Femur (tissue), 1 donor: ENCODE data around the gene KCNAB1.
"Not testable (repeated sequence)": the region's sequence is repeated elsewhere in the genome, so short reads cannot be mapped to it uniquely, and the experiment has no call there.

Experiments
- DNase-seq: peaks from one replicate; pipeline ENCODE4 v3.0.0-alpha.2; 2017

Gene KCNAB1

GRCh38 chr3:156176629-156177210 lies 56.3 kb downstream of the KCNAB1 start:
- no peak for DNase-seq

DNA sequence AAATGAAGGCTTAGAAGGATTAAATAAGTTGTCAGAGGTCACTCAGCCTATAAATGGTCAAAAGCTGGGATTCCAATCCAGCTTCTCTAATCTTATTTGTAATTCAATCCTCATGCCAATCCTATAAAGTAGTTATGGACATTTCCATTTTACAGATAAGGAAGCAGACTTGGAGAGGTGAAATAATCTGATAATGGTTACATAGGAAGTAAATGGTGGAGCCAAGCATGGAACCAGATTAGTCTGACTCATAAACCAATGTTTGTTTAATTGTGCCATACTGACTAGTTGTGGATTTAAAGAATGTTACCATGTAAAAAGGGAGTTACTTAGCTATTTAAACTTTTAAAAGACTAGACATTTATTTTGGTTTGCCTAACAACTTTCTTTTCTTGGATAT lies 59.7 kb downstream of the KCNAB1 start:
- DNase-seq: no peak

- no peak for DNase-seq
Measured at GRCh38 chr3:156181509-156181908, 61.1 kb downstream of the KCNAB1 start.

GRCh38 chr3:156183396-156183795 lies 63.0 kb downstream of the KCNAB1 start:
- no peak for DNase-seq

GRCh38 chr3:156184156-156184555 lies 63.8 kb downstream of the KCNAB1 start:
- no peak for DNase-seq

DNA sequence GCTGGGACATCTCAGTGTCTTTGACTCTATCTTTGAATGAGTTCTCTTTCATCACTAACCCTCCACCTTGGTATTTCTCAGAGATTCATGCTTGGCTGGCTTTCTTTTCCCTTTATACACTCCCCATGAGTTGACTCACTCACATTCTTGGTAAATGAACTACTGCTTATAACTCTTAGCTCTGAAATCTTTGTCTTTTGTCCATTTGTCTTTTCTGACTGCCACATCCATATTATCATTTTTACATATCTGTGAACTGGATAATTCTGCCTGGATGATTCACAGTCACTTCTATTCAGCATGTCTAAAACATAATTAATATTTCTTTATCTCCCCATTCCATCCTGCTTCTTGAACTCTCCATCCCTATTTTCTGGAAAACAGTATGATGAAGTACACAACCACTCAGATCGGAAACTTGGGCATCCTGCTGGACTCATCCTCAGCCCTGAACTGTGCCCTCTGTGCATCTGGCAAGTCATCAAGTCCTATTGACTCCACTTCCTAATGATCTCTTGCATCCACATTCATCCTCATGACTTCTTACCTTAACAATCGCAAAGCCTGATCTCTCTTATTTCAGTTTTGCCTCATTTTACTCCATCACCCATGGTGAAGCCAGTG lies 66.9 kb downstream of the KCNAB1 start:
- DNase-seq: no peak

DNA sequence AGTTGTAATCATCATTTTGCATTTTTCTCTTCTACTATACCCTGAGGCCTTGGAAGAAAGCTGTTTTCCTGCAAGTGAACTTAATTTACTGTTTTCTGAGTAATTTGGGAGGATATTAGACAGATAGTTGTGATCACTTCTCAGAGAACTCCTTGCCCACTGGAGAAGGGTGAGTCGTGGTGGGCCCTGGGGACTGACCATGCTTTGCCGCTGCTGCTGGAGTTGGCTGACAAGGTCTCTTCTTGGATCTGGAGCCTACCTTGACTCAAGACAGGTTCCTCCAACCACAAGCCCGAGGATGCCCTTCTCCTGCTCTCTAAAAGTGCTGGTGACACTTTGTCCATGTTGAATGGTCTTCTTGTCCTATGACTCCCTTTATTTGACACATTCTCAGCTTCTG lies 68.4 kb downstream of the KCNAB1 start:
- no peak for DNase-seq

- no peak for DNase-seq
Measured at GRCh38 chr3:156189927-156190326, 69.5 kb downstream of the KCNAB1 start.

DNA sequence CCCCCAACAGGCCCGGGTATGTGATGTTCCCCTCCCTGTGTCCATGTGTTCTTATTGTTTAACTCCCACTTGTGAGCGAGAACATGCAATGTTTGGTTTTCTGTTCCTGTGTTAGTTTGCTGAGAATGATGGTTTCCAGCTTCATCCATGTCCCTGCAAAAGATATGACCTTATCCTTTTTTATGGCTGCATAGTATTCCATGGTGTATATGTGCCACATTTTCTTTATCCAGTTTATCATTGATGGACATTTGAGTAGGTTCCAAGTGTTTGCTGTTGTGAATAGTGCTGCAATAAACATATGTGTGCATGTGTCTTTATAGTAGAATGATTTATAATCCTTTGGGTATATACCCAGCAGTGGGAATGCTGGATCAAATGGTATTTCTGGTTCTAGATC lies 74.6 kb downstream of the KCNAB1 start:
- DNase-seq: not testable (repeated sequence)

DNA sequence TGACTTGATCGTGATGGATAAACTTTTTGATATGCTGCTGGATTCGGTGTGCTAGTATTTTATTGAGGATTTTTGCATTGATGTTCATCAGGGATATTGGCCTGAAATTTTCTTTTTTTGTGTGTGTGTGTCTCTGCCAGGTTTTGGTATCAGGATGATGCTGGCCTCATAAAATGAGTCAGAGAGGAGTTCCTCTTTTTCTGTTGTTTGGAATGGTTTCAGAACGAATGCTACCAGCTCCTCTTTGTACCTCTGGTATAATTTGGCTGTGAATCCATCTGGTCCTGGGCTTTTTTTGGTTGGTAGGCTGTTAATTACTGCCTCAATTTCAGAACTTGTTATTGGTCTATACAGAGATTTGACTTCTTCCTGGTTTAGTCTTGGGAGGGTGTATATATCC lies 76.8 kb downstream of the KCNAB1 start:
- DNase-seq: not testable (repeated sequence)

- DNase-seq: no peak
Measured at GRCh38 chr3:156201411-156202405, 81.3 kb downstream of the KCNAB1 start.

DNA sequence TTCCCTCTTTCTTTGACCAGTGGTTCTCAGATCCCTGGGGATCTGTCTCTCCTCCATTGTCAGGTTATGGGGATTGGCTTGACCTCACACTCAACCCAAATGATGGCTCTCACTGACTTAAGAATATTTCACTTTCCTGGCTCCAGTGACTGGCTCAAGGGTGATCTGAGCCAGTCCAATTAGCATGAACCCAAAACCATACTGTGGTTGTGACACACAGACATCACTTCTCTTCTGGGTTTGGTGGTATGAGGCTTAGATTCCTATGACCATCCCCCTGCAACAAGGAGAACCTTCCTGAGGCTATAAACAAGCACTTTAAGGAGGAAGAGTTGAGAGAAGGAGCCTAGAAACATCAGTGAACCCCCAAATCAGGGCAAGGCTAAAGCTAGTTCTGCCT lies 85.8 kb downstream of the KCNAB1 start:
- no peak for DNase-seq

GRCh38 chr3:156207802-156208685 lies 87.7 kb downstream of the KCNAB1 start:
- no peak for DNase-seq

- no peak for DNase-seq
Measured at GRCh38 chr3:156209631-156210335, 89.4 kb downstream of the KCNAB1 start.

- DNase-seq: no peak
Measured at GRCh38 chr3:156211583-156211982, 91.2 kb downstream of the KCNAB1 start.

- DNase-seq: no peak
Measured at GRCh38 chr3:156214676-156215075, 94.3 kb downstream of the KCNAB1 start.

DNA sequence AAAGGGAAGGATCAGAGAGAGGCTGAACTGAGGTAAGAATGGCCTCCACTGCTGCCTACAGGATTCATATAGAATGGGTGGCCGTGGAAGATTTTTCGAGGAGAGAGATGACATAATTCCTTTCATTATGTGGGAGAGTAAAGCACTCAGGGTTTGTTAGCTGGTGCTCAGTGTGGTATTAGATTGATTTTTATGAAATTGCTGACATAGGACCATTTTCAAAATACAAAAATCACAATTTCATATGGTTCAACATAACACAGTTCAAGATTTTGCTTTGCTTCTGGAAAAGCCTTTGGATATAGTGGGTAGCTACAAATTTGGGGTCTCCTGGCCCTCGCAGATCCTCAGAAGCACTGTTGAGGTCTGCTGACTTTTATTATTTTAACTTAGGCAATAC lies 95.4 kb downstream of the KCNAB1 start:
- no peak for DNase-seq

DNA sequence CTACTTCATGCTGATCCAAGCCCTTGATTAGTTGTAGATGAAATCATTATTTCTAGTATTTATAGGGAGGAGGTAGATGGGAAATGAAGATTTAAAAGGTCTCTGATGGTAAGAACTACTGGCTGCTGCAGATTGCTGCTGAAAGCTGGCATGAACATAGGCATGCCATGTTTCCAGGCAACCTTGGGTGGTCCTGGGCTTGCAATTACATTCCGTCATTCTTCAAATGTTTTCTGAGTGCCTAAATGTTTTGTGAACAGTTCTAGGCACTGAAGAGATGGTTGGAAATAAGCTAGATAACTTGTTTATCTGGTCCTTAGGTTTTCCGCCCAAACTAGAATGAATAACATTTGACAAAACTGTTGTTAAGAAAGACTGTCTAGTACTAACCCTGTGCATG lies 95.8 kb downstream of the KCNAB1 start:
- no peak for DNase-seq

GRCh38 chr3:156216852-156217251 lies 96.5 kb downstream of the KCNAB1 start:
- no peak for DNase-seq

DNA sequence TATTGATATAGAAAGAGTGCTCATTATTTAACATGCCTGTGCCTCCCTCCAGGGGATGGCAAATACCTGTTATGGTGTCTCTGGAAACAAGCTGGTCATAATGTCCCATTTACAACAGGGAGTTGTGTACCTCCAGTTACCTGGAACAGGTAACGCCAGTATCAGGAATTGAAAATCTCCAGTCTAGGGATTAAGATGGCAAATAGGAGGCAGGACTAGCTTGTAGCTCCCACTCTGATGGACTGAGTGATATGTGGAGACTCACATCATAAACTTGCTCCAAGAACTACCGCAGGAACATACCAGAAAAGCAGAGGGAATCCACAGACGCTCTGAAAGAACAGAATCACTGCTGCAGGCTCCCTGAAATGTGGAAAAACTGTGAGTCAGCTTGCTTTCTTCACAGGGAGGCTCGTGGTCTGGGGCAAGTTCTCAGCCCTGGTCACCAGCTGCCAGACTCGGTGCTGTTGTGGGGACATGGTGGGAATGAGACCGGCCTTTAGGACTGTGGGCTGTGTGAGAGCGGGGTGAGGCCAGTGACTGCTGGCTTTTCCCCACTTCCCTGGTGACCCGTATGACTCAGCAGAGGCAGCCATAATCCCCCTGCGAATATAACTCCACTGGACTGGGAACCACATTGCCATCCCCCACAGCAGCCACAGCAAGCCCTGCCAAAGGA lies 97.4 kb downstream of the KCNAB1 start:
- no peak for DNase-seq

GRCh38 chr3:156218353-156218744 lies 98.0 kb downstream of the KCNAB1 start:
- DNase-seq: no peak

GRCh38 chr3:156222381-156222780 lies 102.0 kb downstream of the KCNAB1 start:
- DNase-seq: not testable (repeated sequence)
